B cell (primary cell): ENCODE results near the gene RGS17. TPM values are rescaled to one million over a fixed set of nuclear protein-coding genes. Genes with fewer than 3 reads are reported as not detected.

Source experiments
- ATAC-seq: fragments of 200-7000 bp; cut with Tn5 transposase; one replicate; pipeline ENCODE4 v1.10.0; 2021; ENCODE audit warnings: low read depth, mild to moderate bottlenecking, moderate number of reproducible peaks, moderate library complexity
- CTCF ChIA-PET: fragments of 350-600 bp; sonication (Branson Sonifier 250); formaldehyde crosslinking; loops from one replicate; lab custom pipeline; 2021; ENCODE audit warnings: antibody characterized with exemption, inconsistent platforms; lab: Charles Lee
- POLR2A ChIA-PET: fragments of 350-600 bp; sonication (Branson Sonifier 250); formaldehyde crosslinking; loops from one replicate; lab custom pipeline; 2021; ENCODE audit warnings: antibody characterized with exemption; lab: Charles Lee
- DNase-seq: peaks from one replicate; pipeline ENCODE4 v3.0.0; 2013
- H2AFZ ChIP-seq: 2 replicates; pipeline ENCODE4 v1.6.1; 2012; ENCODE audit warnings: mild to moderate bottlenecking, low read depth, low read length; ENCODE audit not compliant: insufficient read depth, poor library complexity, severe bottlenecking
- H3K27ac ChIP-seq, 2 donors: 1 replicate in 1 of 2; 2 replicates in 1 of 2; pipeline ENCODE4 v1.5.1; 2012 to 2013; ENCODE audit warnings: low read length in 2 of 2, mild to moderate bottlenecking in 2 of 2, moderate library complexity in 1 of 2
- H3K27me3 ChIP-seq, 4 experiments: fragments of 200-600 bp in 1 of 4; sonication (generic) in 1 of 4; replicated peaks in 1 of 4; 1 replicate in 2 of 4; 2 replicates in 2 of 4; pipeline versions ENCODE4 v1.6.1 to v1.7.0; 2013 to 2016; ENCODE audit warnings: low read length in 3 of 4, mild to moderate bottlenecking in 2 of 4, mixed read lengths in 1 of 4, moderate library complexity in 1 of 4; ENCODE audit not compliant: insufficient read depth in 4 of 4, control insufficient read depth in 3 of 4; ENCODE audit errors: control extremely low read depth in 1 of 4
- H3K36me3 ChIP-seq, 2 experiments: replicated peaks in 1 of 2; 1 replicate in 1 of 2; 2 replicates in 1 of 2; pipeline versions ENCODE4 v1.6.1 to v1.7.1; 2013; ENCODE audit warnings: low read length in 1 of 2; ENCODE audit not compliant: insufficient read depth in 2 of 2, control insufficient read depth in 1 of 2; ENCODE audit errors: control extremely low read depth in 1 of 2, extremely low read depth in 1 of 2
- H3K4me1 ChIP-seq, 2 donors: fragments of 200-600 bp in 1 of 2; sonication (generic) in 1 of 2; 1 replicate in 1 of 2; 2 replicates in 1 of 2; pipeline versions ENCODE4 v1.5.1 to v1.6.1; 2013 to 2017; ENCODE audit warnings: low read length in 2 of 2; ENCODE audit not compliant: control insufficient read depth in 2 of 2, insufficient read depth in 2 of 2
- H3K4me2 ChIP-seq: replicated peaks from 2 replicates; pipeline ENCODE3; 2012; ENCODE audit warnings: mild to moderate bottlenecking, low read depth, low read length; ENCODE audit not compliant: poor library complexity, severe bottlenecking
- H3K4me3 ChIP-seq, 5 experiments: fragments of 200-600 bp in 1 of 5; sonication (generic) in 1 of 5; 1 replicate in 3 of 5; 2 replicates in 2 of 5; pipeline versions ENCODE4 v1.5.1 to v1.7.0; 2011 to 2016; ENCODE audit warnings: low read length in 4 of 5, mild to moderate bottlenecking in 4 of 5, low read depth in 2 of 5, control low read depth in 1 of 5, moderate library complexity in 1 of 5; ENCODE audit not compliant: insufficient read depth in 1 of 5; ENCODE audit errors: control extremely low read depth in 1 of 5, extremely low read depth in 1 of 5
- H3K79me2 ChIP-seq: fragments of 200-600 bp; sonication (generic); one replicate; pipeline ENCODE4 v1.6.0; 2016; ENCODE audit warnings: low read length; ENCODE audit not compliant: control insufficient read depth, insufficient read depth
- H3K9ac ChIP-seq: fragments of 200-600 bp; sonication (generic); 2 replicates; pipeline ENCODE4 v1.6.1; 2017; ENCODE audit warnings: mild to moderate bottlenecking, low read length, moderate library complexity
- H3K9me3 ChIP-seq, 3 donors: one replicate each; pipeline versions ENCODE4 v1.6.1 to v1.7.1; 2013; ENCODE audit warnings: low read length in 2 of 3; ENCODE audit not compliant: control insufficient read depth in 2 of 3, insufficient read depth in 1 of 3; ENCODE audit errors: control extremely low read depth in 1 of 3
- H4K20me1 ChIP-seq: 2 replicates; pipeline ENCODE4 v1.6.0; 2012; ENCODE audit warnings: mild to moderate bottlenecking, low read length; ENCODE audit not compliant: insufficient read depth, control insufficient read depth, poor library complexity, severe bottlenecking
- H3K27ac Mint-ChIP-seq: one replicate; pipeline ENCODE4 v1.8.0; 2021; ENCODE audit warnings: mixed read lengths
- H3K27me3 Mint-ChIP-seq: one replicate; pipeline ENCODE4 v1.8.0; 2021; ENCODE audit warnings: mixed read lengths
- H3K4me1 Mint-ChIP-seq: one replicate; pipeline ENCODE4 v1.8.0; 2021; ENCODE audit warnings: mixed read lengths
- H3K4me3 Mint-ChIP-seq: one replicate; pipeline ENCODE4 v1.8.0; 2021; ENCODE audit warnings: mixed read lengths
- H3K9me3 Mint-ChIP-seq: one replicate; pipeline ENCODE4 v1.8.0; 2022; ENCODE audit warnings: mixed read lengths; ENCODE audit not compliant: insufficient read depth
- CTCF ChIP-seq: fragments of 200-600 bp; IDR thresholded peaks from one replicate; pipeline ENCODE4 v1.8.0; 2022; ENCODE audit warnings: antibody characterized with exemption, mild to moderate bottlenecking
- EZH2 ChIP-seq: IDR thresholded peaks from 2 replicates; pipeline ENCODE4 v1.6.1; 2012; ENCODE audit warnings: borderline replicate concordance, low read depth, mild to moderate bottlenecking, moderate library complexity, low read length; ENCODE audit not compliant: insufficient read depth, poor library complexity, severe bottlenecking
- WGBS: methylation state at CpG from one replicate; pipeline ENCODE4 v1.1.5; 2013; ENCODE audit warnings: missing lambda C conversion rate; ENCODE audit not compliant: insufficient coverage; 5-methylcytosine and 5-hydroxymethylcytosine counted together
- intact Hi-C: fragments of 100-400 bp; cut with micrococcal nuclease; formaldehyde crosslinking; loops from one replicate; pipeline ENCODE4 v1.10.0; 2022
- polyA plus RNA-seq: library from polyadenylated mRNA; depleted of rRNA; stranded (reverse); fragments of >200 nt; gene quantifications from 2 replicates; pipeline ENCODE4 v1.2.3, GENCODE V29; 2012
- total RNA-seq, 2 donors: library from RNA; stranded (reverse); fragments of 120-200 nt in 1 of 2; gene quantifications; 1 replicate in 1 of 2; 2 replicates in 1 of 2; pipeline versions ENCODE4 v1.2.3 to v1.2.4, GENCODE V29; 2013 to 2022

RGS17 gene
- total and polyA plus RNA-seq, 2 donors (not counting 1 experiment from before 2014, with no cell fraction given) = not detected

- H3K4me2 ChIP-seq = no peak overlapping the region
- no peaks in the 10 kb centered on the region for H3K36me3 ChIP-seq
- ChIA-PET CTCF (no interaction called here), POLR2A (interaction anchor here (0.6 kb wide), 1 partner anchor 125 kb away, joined by 4 read pairs; no protein-coding TSS in a partner anchor)
- no peaks in the 10 kb centered on the region for H3K9me3 Mint-ChIP-seq
- H3K27me3 ChIP-seq = no peaks in the 10 kb centered on the region
- H3K79me2 ChIP-seq = no peaks in the 10 kb centered on the region
- peaks cover 4% of the 10 kb centered on the region for H3K27me3 Mint-ChIP-seq
- H2AFZ ChIP-seq = no peak overlapping the region
- WGBS = no CpG with 5 or more reads among the region's 2 CpGs
- H3K27ac ChIP-seq = no peak overlapping the region
- no peak for ATAC-seq
- no peaks in the 10 kb centered on the region for H3K4me1 Mint-ChIP-seq
- intact Hi-C loops = no loop called here
- no peaks in the 10 kb centered on the region for H3K4me1 ChIP-seq
- no peak overlapping the region for H3K4me3 Mint-ChIP-seq
- no peak for TF ChIP-seq CTCF
- no peak for TF ChIP-seq EZH2
- H3K9me3 ChIP-seq = no peaks in the 10 kb centered on the region
- H3K4me3 ChIP-seq = no peak overlapping the region
- H4K20me1 ChIP-seq = no peaks in the 10 kb centered on the region
- DNase-seq = no peak
- H3K27ac Mint-ChIP-seq = no peak overlapping the region
- no peak overlapping the region for H3K9ac ChIP-seq
These were observed 28.3 kb downstream of the RGS17 start for GRCh38 chr6:153102605-153103318.

GRCh38 chr6:153101461-153101860 lies 29.6 kb downstream of the RGS17 start:
- no peaks in the 10 kb centered on the region for H3K79me2 ChIP-seq
- no peaks in the 10 kb centered on the region for H4K20me1 ChIP-seq
- no peak overlapping the region for H3K9ac ChIP-seq
- ATAC-seq (no peak), DNase-seq (no peak)
- Mint-ChIP-seq H3K9me3 (no peaks in the 10 kb centered on the region), H3K27ac (no peak overlapping the region), H3K4me3 (no peak overlapping the region), H3K27me3 (peaks cover 4% of the 10 kb centered on the region), H3K4me1 (no peaks in the 10 kb centered on the region)
- TF ChIP-seq EZH2 (no peak), CTCF (no peak)
- no peak overlapping the region for H3K4me3 ChIP-seq
- POLR2A ChIA-PET = no interaction called here
- H3K27ac ChIP-seq = no peak overlapping the region
- intact Hi-C loops = no loop called here
- H3K4me1 ChIP-seq = no peaks in the 10 kb centered on the region
- no peaks in the 10 kb centered on the region for H3K36me3 ChIP-seq
- H3K4me2 ChIP-seq = no peak overlapping the region
- CTCF ChIA-PET = no interaction called here
- WGBS = 100% methylated on average over 2 of the region's 5 CpGs
- H3K27me3 ChIP-seq = no peaks in the 10 kb centered on the region
- no peaks in the 10 kb centered on the region for H3K9me3 ChIP-seq
- no peak overlapping the region for H2AFZ ChIP-seq
